K562 (cell line): Measurements from ENCODE around the gene SCARF2. TPM values are rescaled to one million over a fixed set of nuclear protein-coding genes. Genes with fewer than 3 reads are reported as not detected.

Experiments used
- EGR1 ChIP-seq: fragments of 450-650 bp; conservative IDR thresholded peaks from 2 replicates; pipeline ENCODE4 v1.6.1; 2017; ENCODE audit warnings: mild to moderate bottlenecking
- HBP1 ChIP-seq: fragments of 450-650 bp; formaldehyde crosslinking; IDR thresholded peaks from 2 replicates; pipeline ENCODE4 v1.4.0; 2022; ENCODE audit warnings: missing genetic modification characterization
- PATZ1 ChIP-seq: fragments of 250-450 bp; sonication (Bioruptor Pico); IDR thresholded peaks from 2 replicates; pipeline ENCODE4 v1.5.0; 2020; ENCODE audit warnings: mild to moderate bottlenecking, borderline replicate concordance
- POU5F1 ChIP-seq: fragments of 150-350 bp; IDR thresholded peaks from 2 replicates; pipeline ENCODE4 v1.6.1; 2014; ENCODE audit warnings: borderline replicate concordance, low read length, low read depth, mild to moderate bottlenecking; ENCODE audit not compliant: partially characterized antibody
- STAT5B ChIP-seq: fragments of 250-450 bp; sonication (Bioruptor Pico); IDR thresholded peaks from 2 replicates; pipeline ENCODE4 v1.8.0; 2021; ENCODE audit warnings: mild to moderate bottlenecking, inconsistent platforms
- ZFP30 ChIP-seq: fragments of 250-450 bp; sonication (Bioruptor Pico); IDR thresholded peaks from 2 replicates; pipeline ENCODE4 v1.8.0; 2022; ENCODE audit warnings: moderate library complexity, mild to moderate bottlenecking, inconsistent platforms, borderline replicate concordance
- ZHX1 ChIP-seq: fragments of 150-350 bp; conservative IDR thresholded peaks from 2 replicates; pipeline ENCODE4 v1.6.1; 2014; ENCODE audit warnings: low read length
- ZNF12 ChIP-seq: sonication (generic); formaldehyde crosslinking; IDR thresholded peaks from 2 replicates; pipeline ENCODE4 v1.4.0; 2020; ENCODE audit warnings: mild to moderate bottlenecking, missing genetic modification reagents
- polyA plus RNA-seq, 8 experiments: library from polyadenylated mRNA; depleted of rRNA in 4 of 8; stranded (reverse) in 5 of 8; unstranded in 3 of 8; fragments of >200 nt; fragmentation: Nextera tagmentation in 2 of 8; fragmentation: Illumina TruSeq in 1 of 8; extraction: Ambion mirVana in 2 of 8; extraction: Trizol in 1 of 8; gene quantifications; 2 replicates each; pipeline versions ENCODE4 v1.2.1 to v1.2.3, GENCODE V29; 2011 to 2014; ENCODE audit warnings: inconsistent platforms in 1 of 8, missing spikeins in 1 of 8
- total RNA-seq, 7 experiments: library from RNA; depleted of rRNA in 6 of 7; stranded (reverse); fragments of >200 nt in 6 of 7; fragmentation: Illumina TruSeq in 2 of 7; extraction: Trizol in 2 of 7; gene quantifications; 2 replicates each; pipeline versions ENCODE4 v1.2.1 to v1.2.3, GENCODE V29; 2011 to 2021; ENCODE audit warnings: low replicate concordance in 1 of 7
- TF ChIP-seq, protein P1 (sequence below), 2 experiments: fragments of 250-450 bp in 1 of 2; fragments of 450-650 bp in 1 of 2; sonication (Bioruptor Pico) in 1 of 2; IDR thresholded peaks; 2 replicates each; pipeline versions ENCODE4 v1.6.1 to v1.8.0; 2016 to 2021; ENCODE audit warnings: mild to moderate bottlenecking in 2 of 2, moderate library complexity in 2 of 2, missing compliant biosample characterization in 1 of 2, missing genetic modification characterization in 1 of 2
- TF ChIP-seq, protein P2 (sequence below): sonication (generic); formaldehyde crosslinking; IDR thresholded peaks from 2 replicates; pipeline ENCODE4 v1.8.0; 2023; ENCODE audit warnings: mild to moderate bottlenecking, missing genetic modification reagents
- TF ChIP-seq, protein P3 (sequence below): fragments of 250-450 bp; sonication (Bioruptor Pico); IDR thresholded peaks from 2 replicates; pipeline ENCODE4 v1.4.0; 2020; ENCODE audit warnings: mild to moderate bottlenecking, moderate library complexity, borderline replicate concordance

SCARF2 gene
- total and polyA plus RNA-seq, 9 of the 15 experiments (the other 6 are each of a cell fraction or from before 2014, with no cell fraction given), result 0.06 to 0.32 (median 0.21) TPM; not detected in 5

DNA sequence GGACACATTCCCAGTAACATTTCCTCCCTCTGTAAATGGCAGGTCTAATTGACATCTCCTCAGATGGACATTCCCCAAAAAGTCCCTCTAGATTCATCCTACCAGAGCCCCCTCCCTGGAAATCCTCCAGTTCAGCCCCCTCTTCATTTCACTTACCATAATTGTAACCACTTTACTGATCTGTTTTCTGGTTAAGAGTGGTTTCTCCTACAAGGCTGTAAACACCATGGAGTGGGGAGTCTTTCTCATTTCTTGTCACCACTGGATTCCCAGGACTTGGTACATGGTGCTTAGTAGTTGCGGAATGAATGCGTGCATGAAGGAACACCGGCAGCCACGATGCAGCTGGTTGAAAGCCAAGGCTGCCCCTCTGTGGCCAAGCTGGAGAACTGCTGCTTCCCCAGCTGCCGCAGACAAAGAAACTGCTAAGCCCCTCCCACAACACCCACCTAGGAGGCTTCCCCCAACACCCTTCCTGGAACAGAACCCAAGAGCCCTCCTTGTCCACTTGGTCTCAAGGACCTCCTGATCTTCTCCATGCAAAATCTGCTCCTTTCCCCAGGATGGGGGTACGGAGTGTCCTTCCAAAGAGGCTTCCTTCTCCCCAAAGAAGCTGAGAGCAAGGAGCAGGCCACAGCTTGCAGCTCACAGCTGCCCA, 18.6 kb upstream of the SCARF2 start (continued):
- TF ChIP-seq, protein P1, sequence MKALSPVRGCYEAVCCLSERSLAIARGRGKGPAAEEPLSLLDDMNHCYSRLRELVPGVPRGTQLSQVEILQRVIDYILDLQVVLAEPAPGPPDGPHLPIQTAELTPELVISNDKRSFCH (CRISPR knock-in tag; IDR thresholded peaks at IDR 0.05), result no peak
- TF ChIP-seq, protein P1 (tag; IDR thresholded peaks at IDR 0.05), result 0 out of 2 replicates have a peak, but pooled peaks have one; percentile 75
- TF ChIP-seq, protein P2, sequence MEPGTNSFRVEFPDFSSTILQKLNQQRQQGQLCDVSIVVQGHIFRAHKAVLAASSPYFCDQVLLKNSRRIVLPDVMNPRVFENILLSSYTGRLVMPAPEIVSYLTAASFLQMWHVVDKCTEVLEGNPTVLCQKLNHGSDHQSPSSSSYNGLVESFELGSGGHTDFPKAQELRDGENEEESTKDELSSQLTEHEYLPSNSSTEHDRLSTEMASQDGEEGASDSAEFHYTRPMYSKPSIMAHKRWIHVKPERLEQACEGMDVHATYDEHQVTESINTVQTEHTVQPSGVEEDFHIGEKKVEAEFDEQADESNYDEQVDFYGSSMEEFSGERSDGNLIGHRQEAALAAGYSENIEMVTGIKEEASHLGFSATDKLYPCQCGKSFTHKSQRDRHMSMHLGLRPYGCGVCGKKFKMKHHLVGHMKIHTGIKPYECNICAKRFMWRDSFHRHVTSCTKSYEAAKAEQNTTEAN (CRISPR knock-in tag), result peak; percentile 94
- TF ChIP-seq PATZ1 (CRISPR knock-in tag), result no peak
- peak; percentile 9 for TF ChIP-seq POU5F1
- TF ChIP-seq HBP1 (CRISPR knock-in tag), result peak; percentile 87; the same call in 1 of the 2 replicates
- 0 out of 2 replicates have a peak, but pooled peaks have one; percentile 54 for TF ChIP-seq ZFP30 (CRISPR knock-in tag)
- TF ChIP-seq EGR1, result peak; percentile 86
- no peak for TF ChIP-seq STAT5B (CRISPR knock-in tag)
- TF ChIP-seq, protein P3, sequence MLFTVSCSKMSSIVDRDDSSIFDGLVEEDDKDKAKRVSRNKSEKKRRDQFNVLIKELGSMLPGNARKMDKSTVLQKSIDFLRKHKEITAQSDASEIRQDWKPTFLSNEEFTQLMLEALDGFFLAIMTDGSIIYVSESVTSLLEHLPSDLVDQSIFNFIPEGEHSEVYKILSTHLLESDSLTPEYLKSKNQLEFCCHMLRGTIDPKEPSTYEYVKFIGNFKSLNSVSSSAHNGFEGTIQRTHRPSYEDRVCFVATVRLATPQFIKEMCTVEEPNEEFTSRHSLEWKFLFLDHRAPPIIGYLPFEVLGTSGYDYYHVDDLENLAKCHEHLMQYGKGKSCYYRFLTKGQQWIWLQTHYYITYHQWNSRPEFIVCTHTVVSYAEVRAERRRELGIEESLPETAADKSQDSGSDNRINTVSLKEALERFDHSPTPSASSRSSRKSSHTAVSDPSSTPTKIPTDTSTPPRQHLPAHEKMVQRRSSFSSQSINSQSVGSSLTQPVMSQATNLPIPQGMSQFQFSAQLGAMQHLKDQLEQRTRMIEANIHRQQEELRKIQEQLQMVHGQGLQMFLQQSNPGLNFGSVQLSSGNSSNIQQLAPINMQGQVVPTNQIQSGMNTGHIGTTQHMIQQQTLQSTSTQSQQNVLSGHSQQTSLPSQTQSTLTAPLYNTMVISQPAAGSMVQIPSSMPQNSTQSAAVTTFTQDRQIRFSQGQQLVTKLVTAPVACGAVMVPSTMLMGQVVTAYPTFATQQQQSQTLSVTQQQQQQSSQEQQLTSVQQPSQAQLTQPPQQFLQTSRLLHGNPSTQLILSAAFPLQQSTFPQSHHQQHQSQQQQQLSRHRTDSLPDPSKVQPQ (CRISPR knock-in tag), result peak; percentile 78; the same call in 1 of the 2 replicates
- TF ChIP-seq ZNF12 (CRISPR knock-in tag), result peak; percentile 86; the same call in 1 of the 2 replicates
- TF ChIP-seq ZHX1, result peak; percentile 96; the same call in 1 of the 2 replicates
